Uterus (tissue), 4 donors: ENCODE results near the gene ZNF710. TPM values are rescaled to one million over a fixed set of nuclear protein-coding genes. Genes with fewer than 3 reads are reported as not detected.
A peak's percentile ranks its signal among the peaks of the same experiment; 100 is the strongest.

ENCODE experiments used
- DNase-seq, 2 donors: peaks; one replicate each; pipeline ENCODE4 v3.0.0-alpha.2; 2019 to 2020
- H3K27ac ChIP-seq, 2 donors: fragments of 200-600 bp; sonication (generic); 1 replicate in 1 of 2; 2 replicates in 1 of 2; pipeline ENCODE4 v1.5.1; 2016 to 2018
- H3K27me3 ChIP-seq, 2 donors: fragments of 200-600 bp; sonication (generic); one replicate each; pipeline ENCODE4 v1.5.1; 2018 to 2019; ENCODE audit warnings: control low read depth in 1 of 2
- H3K36me3 ChIP-seq, 2 donors: fragments of 200-600 bp; sonication (generic); one replicate each; pipeline ENCODE4 v1.5.1; 2019; ENCODE audit warnings: control low read depth in 1 of 2
- H3K4me1 ChIP-seq, 2 donors: fragments of 200-600 bp; sonication (generic); one replicate each; pipeline ENCODE4 v1.5.1; 2018 to 2019; ENCODE audit warnings: control low read depth in 1 of 2
- H3K4me3 ChIP-seq, 2 donors: fragments of 200-600 bp; sonication (generic); 1 replicate in 1 of 2; 2 replicates in 1 of 2; pipeline ENCODE4 v1.5.1; 2018 to 2019; ENCODE audit warnings: mild to moderate bottlenecking in 1 of 2
- H3K9me3 ChIP-seq, 2 donors: fragments of 200-600 bp; sonication (generic); one replicate each; pipeline ENCODE4 v1.5.1; 2019; ENCODE audit warnings: control low read depth in 1 of 2
- CTCF ChIP-seq, 4 experiments: fragments of 200-600 bp in 2 of 4; fragments of 450-650 bp in 2 of 4; sonication (generic) in 2 of 4; IDR thresholded peaks; one replicate each; pipeline ENCODE4 v1.5.1; 2016 to 2019; ENCODE audit warnings: antibody characterized with exemption in 4 of 4, mild to moderate bottlenecking in 2 of 4, moderate library complexity in 1 of 4
- POLR2A ChIP-seq, 2 donors: fragments of 450-650 bp; IDR thresholded peaks; one replicate each; pipeline ENCODE4 v1.6.1; 2016; ENCODE audit warnings: antibody characterized with exemption in 2 of 2, mild to moderate bottlenecking in 1 of 2, moderate library complexity in 1 of 2
- intact Hi-C: fragments of 100-400 bp; cut with DNase I; formaldehyde crosslinking; loops from one replicate; pipeline ENCODE4 v1.15.1; 2023; ENCODE audit warnings: low total_unique reads
- total RNA-seq, 4 donors: library from RNA; depleted of rRNA in 3 of 4; stranded (reverse); fragments of >200 nt in 3 of 4; gene quantifications; one replicate each; pipeline versions ENCODE4 v1.1.0 to v1.2.4, GENCODE V29; 2014 to 2023
- donor health status: DM: yes; HTN: yes; CAD: no.

Gene ZNF710
- total RNA-seq, 4 donors from 2014 or later, result 2.3 to 22.2 (median 8.4) TPM

- no peaks in the 10 kb centered on the region for H3K4me1 ChIP-seq
- intact Hi-C loops, result no loop called here
- TF ChIP-seq CTCF (IDR thresholded peaks at IDR 0.05) (no peak), POLR2A (IDR thresholded peaks at IDR 0.05) (no peak)
- H3K9me3 ChIP-seq, result no peaks in the 10 kb centered on the region
- H3K36me3 ChIP-seq, result no peaks in the 10 kb centered on the region
- no peak for DNase-seq
- H3K27ac ChIP-seq, result no peak overlapping the region
- H3K4me3 ChIP-seq, result no peak overlapping the region
- H3K27me3 ChIP-seq, result no peaks in the 10 kb centered on the region
These were observed 7.8 kb upstream of the ZNF710 start for GRCh38 chr15:89993349-89993748.

GRCh38 chr15:89997079-89997478 lies 4.0 kb upstream of the ZNF710 start:
- Histone ChIP-seq H3K9me3 (no peaks in the 10 kb centered on the region), H3K4me1 (no peaks in the 10 kb centered on the region), H3K27ac (no peak overlapping the region), H3K4me3 (no peak overlapping the region), H3K36me3 (no peaks in the 10 kb centered on the region), H3K27me3 (no peaks in the 10 kb centered on the region)
- no peak for DNase-seq
- TF ChIP-seq CTCF (IDR thresholded peaks at IDR 0.05) (no peak), POLR2A (IDR thresholded peaks at IDR 0.05) (no peak)
- intact Hi-C loops, result no loop called here

GRCh38 chr15:89998141-89998661 lies 2.9 kb upstream of the ZNF710 start:
- TF ChIP-seq CTCF (IDR thresholded peaks at IDR 0.05), result no peak
- no peak for TF ChIP-seq POLR2A (IDR thresholded peaks at IDR 0.05)
- Histone ChIP-seq H3K4me1 (peaks cover 0 to 5% of the 10 kb centered on the region in 2 donors), H3K36me3 (no peaks in the 10 kb centered on the region), H3K9me3 (no peaks in the 10 kb centered on the region), H3K27ac (no peak overlapping the region), H3K4me3 (no peak overlapping the region), H3K27me3 (no peaks in the 10 kb centered on the region)
- intact Hi-C loops, result no loop called here
- DNase-seq, result no peak

GRCh38 chr15:89998923-89999675 lies 2.0 kb upstream of the ZNF710 start:
- no peak overlapping the region for H3K4me3 ChIP-seq
- H3K27me3 ChIP-seq, result no peaks in the 10 kb centered on the region
- peak overlapping the region in 1 of 2 donors; percentile 90 for H3K27ac ChIP-seq
- DNase-seq, result no peak
- no peak for TF ChIP-seq CTCF (IDR thresholded peaks at IDR 0.05)
- TF ChIP-seq POLR2A (IDR thresholded peaks at IDR 0.05), result no peak
- H3K36me3 ChIP-seq, result no peaks in the 10 kb centered on the region
- peaks cover 0 to 7% of the 10 kb centered on the region in 2 donors for H3K4me1 ChIP-seq
- no peaks in the 10 kb centered on the region for H3K9me3 ChIP-seq
- intact Hi-C loops, result no loop called here

GRCh38 chr15:89999676-90000185 lies 1.4 kb upstream of the ZNF710 start:
- peaks cover 0 to 7% of the 10 kb centered on the region in 2 donors for H3K4me1 ChIP-seq
- peak; percentile 22 to 28 for DNase-seq
- H3K9me3 ChIP-seq, result no peaks in the 10 kb centered on the region
- TF ChIP-seq POLR2A (IDR thresholded peaks at IDR 0.05), result peak in 1 of 2 donors; percentile 24
- no peak for TF ChIP-seq CTCF (IDR thresholded peaks at IDR 0.05)
- peak overlapping the region; percentile 84 to 90 for H3K27ac ChIP-seq
- no peaks in the 10 kb centered on the region for H3K27me3 ChIP-seq
- H3K36me3 ChIP-seq, result no peaks in the 10 kb centered on the region
- H3K4me3 ChIP-seq, result peak overlapping the region; percentile 56 to 66
- intact Hi-C loops, result no loop called here
